Measurements from ENCODE around the gene INSYN2B. TPM values are rescaled to one million over a fixed set of nuclear protein-coding genes. Genes with fewer than 3 reads are reported as not detected.
"Not testable (repeated sequence)": the region's sequence is repeated elsewhere in the genome, so short reads cannot be mapped to it uniquely, and the experiment has no call there.

The INSYN2B gene
- total and polyA plus RNA-seq, 2 donors: not detected

DNA sequence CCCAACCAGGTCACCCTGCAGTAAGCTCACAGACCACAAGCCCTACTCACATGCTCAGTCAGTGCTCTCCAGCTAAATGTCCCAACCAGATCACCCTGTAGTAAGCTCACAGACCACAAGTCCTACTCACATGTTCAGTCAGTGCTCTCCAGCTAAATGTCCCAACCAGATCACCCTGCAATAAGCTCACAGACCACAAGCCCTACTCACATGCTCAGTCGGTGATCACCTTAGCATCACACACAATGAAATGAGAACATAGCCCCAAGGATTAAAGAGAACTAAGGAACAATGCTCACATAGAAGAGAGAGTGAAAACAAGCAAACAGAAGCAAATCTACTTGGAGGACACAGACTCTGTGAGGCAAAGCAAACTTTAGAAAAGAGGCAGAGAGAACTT is 145.8 kb downstream of the INSYN2B start:
- not testable (repeated sequence) for H3K27ac ChIP-seq (ENCODE audit: low read depth in 1 of 2, low read length in 1 of 2); H3K4me1 ChIP-seq (ENCODE audit: control insufficient read depth in 2 of 2, insufficient read depth in 2 of 2, low read length in 2 of 2); H3K9me3 ChIP-seq (ENCODE audit: control insufficient read depth in 2 of 2, insufficient read depth in 1 of 2, low read length in 1 of 2); DNase-seq (ENCODE audit: low read depth in 6 of 9, low spot score in 9 of 9); H3K4me3 ChIP-seq (ENCODE audit: low read length in 2 of 2); H3K27me3 ChIP-seq (ENCODE audit: control insufficient read depth in 2 of 2, insufficient read depth in 1 of 2, low read length in 1 of 2)
- WGBS: 97% methylated on average over 1 of the region's 1 CpG
- peaks cover 4 to 18% of the 10 kb centered on the region in 2 donors for H3K36me3 ChIP-seq (ENCODE audit: control insufficient read depth in 2 of 2, insufficient read depth in 2 of 2, low read length in 1 of 2)

- DNase-seq (ENCODE audit: low read depth in 6 of 9, low spot score in 9 of 9): not testable (repeated sequence)
Observed at GRCh38 chr5:169833681-169834292, 146.5 kb downstream of the INSYN2B start.

GRCh38 chr5:169832845-169833244 is 147.4 kb downstream of the INSYN2B start:
- DNase-seq (ENCODE audit: low read depth in 6 of 9, low spot score in 9 of 9): no peak
- Histone ChIP-seq H3K4me1 (ENCODE audit: control insufficient read depth in 2 of 2, insufficient read depth in 2 of 2, low read length in 2 of 2) (no peaks in the 10 kb centered on the region), H3K27ac (ENCODE audit: low read depth in 1 of 2, low read length in 1 of 2) (no peak overlapping the region), H3K36me3 (ENCODE audit: control insufficient read depth in 2 of 2, insufficient read depth in 2 of 2, low read length in 1 of 2) (peaks cover 5 to 13% of the 10 kb centered on the region in 2 donors), H3K4me3 (ENCODE audit: low read length in 2 of 2) (no peak overlapping the region), H3K9me3 (ENCODE audit: control insufficient read depth in 2 of 2, insufficient read depth in 1 of 2, low read length in 1 of 2) (no peaks in the 10 kb centered on the region), H3K27me3 (ENCODE audit: control insufficient read depth in 2 of 2, insufficient read depth in 1 of 2, low read length in 1 of 2) (no peaks in the 10 kb centered on the region)

More at GRCh38 chr5:169833681-169834292, 146.5 kb downstream of the INSYN2B start:
- not testable (repeated sequence) for H3K27ac ChIP-seq (ENCODE audit: low read depth in 1 of 2, low read length in 1 of 2); H3K27me3 ChIP-seq (ENCODE audit: control insufficient read depth in 2 of 2, insufficient read depth in 1 of 2, low read length in 1 of 2); H3K9me3 ChIP-seq (ENCODE audit: control insufficient read depth in 2 of 2, insufficient read depth in 1 of 2, low read length in 1 of 2); H3K4me3 ChIP-seq (ENCODE audit: low read length in 2 of 2); H3K4me1 ChIP-seq (ENCODE audit: control insufficient read depth in 2 of 2, insufficient read depth in 2 of 2, low read length in 2 of 2)
- over 99% methylated on average over 2 of the region's 2 CpGs for WGBS
- H3K36me3 ChIP-seq (ENCODE audit: control insufficient read depth in 2 of 2, insufficient read depth in 2 of 2, low read length in 1 of 2): peaks cover 3 to 16% of the 10 kb centered on the region in 2 donors

DNA sequence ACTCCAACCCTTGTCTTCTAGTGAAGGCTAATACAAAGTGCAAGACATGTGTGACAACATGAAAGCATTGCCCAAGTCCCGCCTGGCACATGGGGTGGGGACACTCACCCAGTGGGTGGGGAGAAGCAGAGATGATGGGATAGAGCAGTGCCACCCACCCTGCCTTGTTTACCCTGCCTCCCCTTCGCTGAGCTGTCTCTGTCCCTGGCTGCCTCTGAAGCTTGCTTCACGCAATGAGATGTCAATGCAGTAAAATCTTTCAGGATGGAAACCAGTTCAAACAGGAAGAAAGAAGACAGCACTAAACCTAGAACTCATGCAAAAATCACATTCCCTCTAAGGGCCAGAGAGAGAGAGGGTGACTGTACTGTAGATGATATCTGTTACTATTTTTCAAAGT is 148.0 kb downstream of the INSYN2B start:
- Histone ChIP-seq H3K9me3 (ENCODE audit: control insufficient read depth in 2 of 2, insufficient read depth in 1 of 2, low read length in 1 of 2) (no peaks in the 10 kb centered on the region), H3K27me3 (ENCODE audit: control insufficient read depth in 2 of 2, insufficient read depth in 1 of 2, low read length in 1 of 2) (no peaks in the 10 kb centered on the region), H3K4me1 (ENCODE audit: control insufficient read depth in 2 of 2, insufficient read depth in 2 of 2, low read length in 2 of 2) (no peaks in the 10 kb centered on the region), H3K4me3 (ENCODE audit: low read length in 2 of 2) (no peak overlapping the region), H3K27ac (ENCODE audit: low read depth in 1 of 2, low read length in 1 of 2) (no peak overlapping the region), H3K36me3 (ENCODE audit: control insufficient read depth in 2 of 2, insufficient read depth in 2 of 2, low read length in 1 of 2) (peaks cover 5 to 13% of the 10 kb centered on the region in 2 donors)
- DNase-seq (ENCODE audit: low read depth in 6 of 9, low spot score in 9 of 9): no peak
- 96% methylated on average over 3 of the region's 3 CpGs for WGBS

GRCh38 chr5:169831331-169831730 is 149.0 kb downstream of the INSYN2B start:
- H3K36me3 ChIP-seq (ENCODE audit: control insufficient read depth in 2 of 2, insufficient read depth in 2 of 2, low read length in 1 of 2): peaks cover 5 to 15% of the 10 kb centered on the region in 2 donors
- H3K4me3 ChIP-seq (ENCODE audit: low read length in 2 of 2): no peak overlapping the region
- WGBS: 98% methylated on average over 1 of the region's 1 CpG
- no peaks in the 10 kb centered on the region for H3K9me3 ChIP-seq (ENCODE audit: control insufficient read depth in 2 of 2, insufficient read depth in 1 of 2, low read length in 1 of 2)
- H3K27me3 ChIP-seq (ENCODE audit: control insufficient read depth in 2 of 2, insufficient read depth in 1 of 2, low read length in 1 of 2): no peaks in the 10 kb centered on the region
- no peak overlapping the region for H3K27ac ChIP-seq (ENCODE audit: low read depth in 1 of 2, low read length in 1 of 2)
- DNase-seq (ENCODE audit: low read depth in 6 of 9, low spot score in 9 of 9): no peak
- no peaks in the 10 kb centered on the region for H3K4me1 ChIP-seq (ENCODE audit: control insufficient read depth in 2 of 2, insufficient read depth in 2 of 2, low read length in 2 of 2)

- Histone ChIP-seq H3K4me1 (ENCODE audit: control insufficient read depth in 2 of 2, insufficient read depth in 2 of 2, low read length in 2 of 2) (no peaks in the 10 kb centered on the region), H3K36me3 (ENCODE audit: control insufficient read depth in 2 of 2, insufficient read depth in 2 of 2, low read length in 1 of 2) (peaks cover 5 to 15% of the 10 kb centered on the region in 2 donors), H3K27ac (ENCODE audit: low read depth in 1 of 2, low read length in 1 of 2) (no peak overlapping the region), H3K4me3 (ENCODE audit: low read length in 2 of 2) (no peak overlapping the region), H3K9me3 (ENCODE audit: control insufficient read depth in 2 of 2, insufficient read depth in 1 of 2, low read length in 1 of 2) (no peaks in the 10 kb centered on the region), H3K27me3 (ENCODE audit: control insufficient read depth in 2 of 2, insufficient read depth in 1 of 2, low read length in 1 of 2) (no peaks in the 10 kb centered on the region)
- WGBS: 93% methylated on average over 4 of the region's 4 CpGs
- no peak for DNase-seq (ENCODE audit: low read depth in 6 of 9, low spot score in 9 of 9)
Observed at GRCh38 chr5:169828385-169828784, 151.9 kb downstream of the INSYN2B start.

DNA sequence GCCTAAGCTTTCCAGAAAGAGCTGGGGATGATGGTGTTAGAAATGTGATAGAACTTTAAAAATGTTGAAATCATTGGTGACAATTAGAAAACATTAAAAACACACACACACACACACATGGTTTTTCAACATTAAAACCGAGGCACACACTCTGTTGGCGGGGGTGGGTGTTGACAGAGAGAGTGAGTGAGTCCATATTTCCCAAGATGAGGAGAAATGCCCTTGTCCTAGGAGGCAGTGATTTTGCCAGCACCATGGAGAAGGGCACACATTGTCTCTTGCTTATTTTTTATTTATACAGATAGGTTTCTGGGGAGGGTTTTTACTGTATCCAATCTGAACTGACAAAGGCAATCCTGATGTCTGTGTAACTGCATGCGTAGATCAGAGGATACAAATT is 152.5 kb downstream of the INSYN2B start:
- Histone ChIP-seq H3K4me3 (ENCODE audit: low read length in 2 of 2) (no peak overlapping the region), H3K27ac (ENCODE audit: low read depth in 1 of 2, low read length in 1 of 2) (no peak overlapping the region), H3K27me3 (ENCODE audit: control insufficient read depth in 2 of 2, insufficient read depth in 1 of 2, low read length in 1 of 2) (no peaks in the 10 kb centered on the region), H3K9me3 (ENCODE audit: control insufficient read depth in 2 of 2, insufficient read depth in 1 of 2, low read length in 1 of 2) (no peaks in the 10 kb centered on the region), H3K36me3 (ENCODE audit: control insufficient read depth in 2 of 2, insufficient read depth in 2 of 2, low read length in 1 of 2) (peaks cover 5 to 14% of the 10 kb centered on the region in 2 donors), H3K4me1 (ENCODE audit: control insufficient read depth in 2 of 2, insufficient read depth in 2 of 2, low read length in 2 of 2) (no peaks in the 10 kb centered on the region)
- 98% methylated on average over 3 of the region's 3 CpGs for WGBS
- DNase-seq (ENCODE audit: low read depth in 6 of 9, low spot score in 9 of 9): no peak

DNA sequence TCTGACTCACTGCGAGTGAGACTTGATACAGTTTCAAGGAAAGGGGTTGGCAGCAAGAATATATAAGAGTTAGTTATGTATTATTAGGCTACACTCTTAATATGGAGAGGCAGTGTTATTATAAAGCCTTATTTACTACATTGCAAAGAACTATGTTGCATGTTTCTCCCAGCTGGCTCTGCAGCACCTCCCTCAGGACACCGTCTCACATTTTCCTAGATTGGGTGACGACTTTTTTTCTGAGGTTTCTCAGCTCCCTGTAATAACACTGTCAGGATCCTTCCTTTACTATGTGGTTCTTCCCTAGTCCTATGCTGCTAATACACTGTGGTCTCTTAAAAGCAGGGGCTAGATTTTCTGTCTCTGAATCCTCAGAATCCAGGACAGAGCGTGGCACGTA is 153.7 kb downstream of the INSYN2B start:
- 95% methylated on average over 5 of the region's 5 CpGs for WGBS
- no peak overlapping the region for H3K4me3 ChIP-seq (ENCODE audit: low read length in 2 of 2)
- no peaks in the 10 kb centered on the region for H3K27me3 ChIP-seq (ENCODE audit: control insufficient read depth in 2 of 2, insufficient read depth in 1 of 2, low read length in 1 of 2)
- H3K9me3 ChIP-seq (ENCODE audit: control insufficient read depth in 2 of 2, insufficient read depth in 1 of 2, low read length in 1 of 2): no peaks in the 10 kb centered on the region
- H3K36me3 ChIP-seq (ENCODE audit: control insufficient read depth in 2 of 2, insufficient read depth in 2 of 2, low read length in 1 of 2): peaks cover 5 to 11% of the 10 kb centered on the region in 2 donors
- H3K27ac ChIP-seq (ENCODE audit: low read depth in 1 of 2, low read length in 1 of 2): no peak overlapping the region
- no peaks in the 10 kb centered on the region for H3K4me1 ChIP-seq (ENCODE audit: control insufficient read depth in 2 of 2, insufficient read depth in 2 of 2, low read length in 2 of 2)
- DNase-seq (ENCODE audit: low read depth in 6 of 9, low spot score in 9 of 9): no peak

DNA sequence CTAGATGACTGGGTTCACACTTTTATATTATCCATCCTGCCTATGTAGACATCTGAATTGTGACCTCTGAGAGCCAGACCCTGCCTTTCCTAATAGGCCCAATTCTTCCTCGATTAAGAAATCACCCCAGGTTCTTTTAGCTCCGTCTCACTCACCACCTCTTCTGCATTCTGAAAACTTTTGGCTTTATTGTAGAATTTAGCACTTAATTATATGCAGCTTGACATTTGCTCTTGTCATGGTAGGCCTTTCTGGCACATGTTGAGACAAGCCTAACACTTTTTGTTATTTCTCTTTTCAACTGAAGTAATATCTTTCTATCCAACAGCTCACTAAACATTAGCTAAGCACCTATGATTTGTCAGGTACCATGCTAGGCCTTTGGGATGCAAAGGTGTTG is 163.3 kb downstream of the INSYN2B start:
- Histone ChIP-seq H3K27ac (ENCODE audit: low read depth in 1 of 2, low read length in 1 of 2) (no peak overlapping the region), H3K36me3 (ENCODE audit: control insufficient read depth in 2 of 2, insufficient read depth in 2 of 2, low read length in 1 of 2) (peaks cover 51 to 52% of the 10 kb centered on the region in 2 donors), H3K4me3 (ENCODE audit: low read length in 2 of 2) (no peak overlapping the region), H3K4me1 (ENCODE audit: control insufficient read depth in 2 of 2, insufficient read depth in 2 of 2, low read length in 2 of 2) (no peaks in the 10 kb centered on the region), H3K27me3 (ENCODE audit: control insufficient read depth in 2 of 2, insufficient read depth in 1 of 2, low read length in 1 of 2) (no peaks in the 10 kb centered on the region), H3K9me3 (ENCODE audit: control insufficient read depth in 2 of 2, insufficient read depth in 1 of 2, low read length in 1 of 2) (no peaks in the 10 kb centered on the region)
- no peak for DNase-seq (ENCODE audit: low read depth in 6 of 9, low spot score in 9 of 9)
- 93% methylated on average over 2 of the region's 2 CpGs for WGBS

Measured in thymus (tissue), 11 donors.